BLaER1 treated with 17β-estradiol and CSF1 and Interleukin-3, amounts not matched to agents 10 nM and 100 nM (cell line): ENCODE data around the gene B3GNT7.
A peak's percentile ranks its signal among the peaks of the same experiment; 100 is the strongest.

Experiments used
- H3K27ac ChIP-seq, 11 experiments: shearing (Covaris generic); formaldehyde crosslinking; 2 replicates each; pipeline ENCODE4 v1.8.1; 2022
- H3K27me3 ChIP-seq, 11 experiments: shearing (Covaris generic); formaldehyde crosslinking; 2 replicates each; pipeline ENCODE4 v1.8.1; 2022
- H3K36me3 ChIP-seq, 11 experiments: shearing (Covaris generic); formaldehyde crosslinking; 2 replicates each; pipeline ENCODE4 v1.8.1; 2022
- H3K4me1 ChIP-seq, 10 experiments: shearing (Covaris generic); formaldehyde crosslinking; 2 replicates each; pipeline ENCODE4 v1.8.1; 2022
- H3K4me2 ChIP-seq, 11 experiments: shearing (Covaris generic); formaldehyde crosslinking; 2 replicates each; pipeline ENCODE4 v1.8.1; 2022
- H3K4me3 ChIP-seq, 10 experiments: shearing (Covaris generic); formaldehyde crosslinking; 2 replicates each; pipeline ENCODE4 v1.8.1; 2022
- H3K9ac ChIP-seq, 11 experiments: shearing (Covaris generic); formaldehyde crosslinking; 2 replicates each; pipeline ENCODE4 v1.8.1; 2022
- H3K9me3 ChIP-seq, 11 experiments: shearing (Covaris generic); formaldehyde crosslinking; replicated peaks in 1 of 11; 2 replicates each; pipeline ENCODE4 v1.8.1; 2022
- H4K20me1 ChIP-seq, 11 experiments: shearing (Covaris generic); formaldehyde crosslinking; 2 replicates each; pipeline ENCODE4 v1.8.1; 2022
- Cebpa-rat ChIP-seq, 11 experiments: shearing (Covaris generic); IDR thresholded peaks; 2 replicates each; pipeline ENCODE4 v1.8.1; 2022

B3GNT7 gene

DNA sequence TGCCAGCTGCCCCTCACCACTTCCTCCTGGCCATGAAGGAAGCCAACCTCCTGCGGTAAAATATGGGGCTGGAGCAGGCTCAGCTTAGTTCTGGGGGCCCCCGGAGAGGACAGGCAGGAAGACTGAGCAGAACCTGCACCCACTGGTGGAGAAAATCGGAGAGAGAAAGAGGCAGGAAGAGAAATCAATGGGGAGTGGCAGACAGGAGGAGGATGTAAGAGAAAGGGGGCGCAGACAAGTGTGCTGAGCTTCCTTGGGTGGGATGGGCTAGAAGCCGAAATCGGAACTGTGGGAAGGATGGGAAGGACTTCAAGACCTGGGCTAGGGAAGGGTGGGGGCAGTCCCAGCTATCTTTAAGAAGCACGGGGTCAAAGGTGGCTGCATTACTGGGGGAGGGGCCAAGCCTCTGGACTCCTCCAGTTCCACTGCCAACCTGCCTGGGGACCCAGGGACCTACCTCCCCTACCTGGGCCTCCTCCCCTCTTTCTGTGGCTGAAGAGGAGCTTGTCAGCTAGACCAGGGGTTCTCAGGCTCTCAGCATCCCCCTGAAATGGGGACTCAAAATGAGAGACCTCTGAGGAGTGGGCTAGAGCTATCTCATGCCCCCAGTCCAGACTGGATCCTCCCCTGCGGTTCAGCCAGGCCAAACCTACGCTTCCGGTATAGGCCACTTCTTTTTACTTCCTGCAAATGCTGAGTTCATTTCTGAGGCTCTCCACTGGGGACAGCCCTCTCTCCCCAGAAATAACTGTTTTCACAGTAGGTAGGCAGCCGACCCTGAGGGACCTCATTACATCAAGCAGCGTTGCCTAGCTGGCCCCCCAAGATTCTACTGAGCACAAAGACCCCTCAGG lies 33.6 kb upstream of the B3GNT7 start:
- TF ChIP-seq Cebpa-rat (IDR thresholded peaks at IDR 0.05) = no peak
- Histone ChIP-seq H3K9ac (peak overlapping the region in 9 of 11 experiments; percentile 6 to 65 (median 50); a peak in 12 of 22 replicates), H3K27me3 (no peaks in the 10 kb centered on the region), H3K27ac (peak overlapping the region; percentile 52 to 88 (median 74)), H3K4me2 (peak overlapping the region; percentile 40 to 85 (median 75)), H4K20me1 (no peaks in the 10 kb centered on the region), H3K4me1 (peaks cover 32 to 50% (median 44%) of the 10 kb centered on the region in 10 experiments), H3K9me3 (no peaks in the 10 kb centered on the region; a peak in 1 of 22 replicates), H3K36me3 (no peaks in the 10 kb centered on the region), H3K4me3 (no peak overlapping the region)

DNA sequence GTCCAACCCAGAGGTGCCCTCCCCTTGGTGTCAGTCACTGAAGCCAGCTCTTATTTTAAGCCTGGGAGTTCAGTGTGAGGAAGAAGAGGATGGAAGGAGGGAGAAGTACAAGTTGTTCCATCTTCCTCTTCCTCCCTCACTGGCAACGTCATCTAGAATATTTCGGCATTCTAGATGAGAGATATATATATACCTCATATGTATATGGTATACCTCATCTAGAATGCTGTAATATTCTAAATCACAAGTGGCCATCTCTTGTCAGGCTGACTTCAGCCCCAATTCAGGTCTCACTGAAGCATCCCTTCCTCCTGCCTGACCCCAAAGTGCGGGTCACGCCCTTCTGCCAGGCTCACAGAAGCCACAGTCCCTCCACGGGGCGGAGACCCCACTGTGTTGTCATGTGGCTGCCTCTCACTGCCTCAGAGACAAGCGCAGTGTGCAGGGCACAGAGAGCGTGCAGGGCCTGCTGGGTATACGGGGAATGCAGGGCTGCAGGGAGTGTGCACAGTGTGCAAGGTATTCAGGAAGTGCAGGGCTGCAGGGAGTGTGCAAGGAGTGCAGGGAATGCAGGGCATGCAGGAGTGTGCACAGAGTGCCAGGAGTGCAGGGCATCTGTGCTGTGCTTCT lies 32.8 kb upstream of the B3GNT7 start:
- Histone ChIP-seq H3K36me3 (no peaks in the 10 kb centered on the region), H4K20me1 (no peaks in the 10 kb centered on the region), H3K4me2 (peak overlapping the region; percentile 40 to 85 (median 75)), H3K27me3 (no peaks in the 10 kb centered on the region), H3K9ac (peak overlapping the region in 6 of 11 experiments; percentile 35 to 65 (median 52); a peak in 10 of 22 replicates), H3K4me3 (no peak overlapping the region), H3K27ac (peak overlapping the region; percentile 52 to 88 (median 74); a peak in 19 of 22 replicates), H3K4me1 (peaks cover 32 to 50% (median 44%) of the 10 kb centered on the region in 10 experiments), H3K9me3 (no peaks in the 10 kb centered on the region; a peak in 1 of 22 replicates)
- TF ChIP-seq Cebpa-rat (IDR thresholded peaks at IDR 0.05) = no peak

DNA sequence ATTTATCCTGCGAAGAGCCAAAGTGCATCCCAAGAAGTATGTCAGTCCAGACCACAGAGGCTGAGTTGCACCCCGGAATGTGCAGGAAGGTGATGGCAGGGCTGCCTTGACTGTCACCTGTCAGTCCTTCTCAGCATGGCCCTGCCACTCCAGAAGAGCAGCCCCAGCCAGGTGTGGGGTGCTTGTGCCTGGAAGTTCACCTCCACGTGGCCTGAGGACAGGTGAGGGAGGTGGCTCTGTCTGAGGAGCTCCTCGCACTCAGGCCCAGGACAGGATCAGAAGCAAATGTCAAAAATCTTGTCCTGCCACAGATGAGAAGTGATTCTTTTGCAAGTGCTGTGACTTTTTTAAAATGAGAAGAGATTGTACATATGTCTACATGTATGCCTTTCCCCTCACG lies 31.4 kb upstream of the B3GNT7 start:
- Histone ChIP-seq H3K4me1 (peaks cover 32 to 50% (median 44%) of the 10 kb centered on the region in 10 experiments), H3K27me3 (no peaks in the 10 kb centered on the region), H3K9me3 (no peaks in the 10 kb centered on the region; a peak in 1 of 22 replicates), H3K27ac (no peak overlapping the region), H3K4me3 (no peak overlapping the region), H4K20me1 (no peaks in the 10 kb centered on the region), H3K9ac (no peak overlapping the region), H3K4me2 (no peak overlapping the region), H3K36me3 (no peaks in the 10 kb centered on the region)
- no peak for TF ChIP-seq Cebpa-rat (IDR thresholded peaks at IDR 0.05)

GRCh38 chr2:231364961-231365810 lies 30.3 kb upstream of the B3GNT7 start:
- no peaks in the 10 kb centered on the region; a peak in 1 of 22 replicates for H3K9me3 ChIP-seq
- H3K4me3 ChIP-seq = no peak overlapping the region
- no peaks in the 10 kb centered on the region for H4K20me1 ChIP-seq
- no peak for TF ChIP-seq Cebpa-rat (IDR thresholded peaks at IDR 0.05)
- H3K36me3 ChIP-seq = no peaks in the 10 kb centered on the region
- peak overlapping the region in 5 of 11 experiments; percentile 3 to 41 (median 38); a peak in 6 of 22 replicates for H3K27ac ChIP-seq
- peaks cover 40 to 53% (median 50%) of the 10 kb centered on the region in 10 experiments for H3K4me1 ChIP-seq
- H3K4me2 ChIP-seq = peak overlapping the region; percentile 44 to 64 (median 58)
- H3K9ac ChIP-seq = no peak overlapping the region; a peak in 1 of 22 replicates
- no peaks in the 10 kb centered on the region for H3K27me3 ChIP-seq

- H3K36me3 ChIP-seq = no peaks in the 10 kb centered on the region
- no peak for TF ChIP-seq Cebpa-rat (IDR thresholded peaks at IDR 0.05)
- no peaks in the 10 kb centered on the region for H4K20me1 ChIP-seq
- H3K4me3 ChIP-seq = no peak overlapping the region
- H3K4me2 ChIP-seq = no peak overlapping the region
- H3K9me3 ChIP-seq = no peaks in the 10 kb centered on the region; a peak in 1 of 22 replicates
- no peaks in the 10 kb centered on the region for H3K27me3 ChIP-seq
- H3K4me1 ChIP-seq = peaks cover 28 to 51% (median 44%) of the 10 kb centered on the region in 10 experiments
- no peak overlapping the region for H3K27ac ChIP-seq
- no peak overlapping the region for H3K9ac ChIP-seq
These were observed 28.3 kb upstream of the B3GNT7 start for GRCh38 chr2:231367178-231367577.

DNA sequence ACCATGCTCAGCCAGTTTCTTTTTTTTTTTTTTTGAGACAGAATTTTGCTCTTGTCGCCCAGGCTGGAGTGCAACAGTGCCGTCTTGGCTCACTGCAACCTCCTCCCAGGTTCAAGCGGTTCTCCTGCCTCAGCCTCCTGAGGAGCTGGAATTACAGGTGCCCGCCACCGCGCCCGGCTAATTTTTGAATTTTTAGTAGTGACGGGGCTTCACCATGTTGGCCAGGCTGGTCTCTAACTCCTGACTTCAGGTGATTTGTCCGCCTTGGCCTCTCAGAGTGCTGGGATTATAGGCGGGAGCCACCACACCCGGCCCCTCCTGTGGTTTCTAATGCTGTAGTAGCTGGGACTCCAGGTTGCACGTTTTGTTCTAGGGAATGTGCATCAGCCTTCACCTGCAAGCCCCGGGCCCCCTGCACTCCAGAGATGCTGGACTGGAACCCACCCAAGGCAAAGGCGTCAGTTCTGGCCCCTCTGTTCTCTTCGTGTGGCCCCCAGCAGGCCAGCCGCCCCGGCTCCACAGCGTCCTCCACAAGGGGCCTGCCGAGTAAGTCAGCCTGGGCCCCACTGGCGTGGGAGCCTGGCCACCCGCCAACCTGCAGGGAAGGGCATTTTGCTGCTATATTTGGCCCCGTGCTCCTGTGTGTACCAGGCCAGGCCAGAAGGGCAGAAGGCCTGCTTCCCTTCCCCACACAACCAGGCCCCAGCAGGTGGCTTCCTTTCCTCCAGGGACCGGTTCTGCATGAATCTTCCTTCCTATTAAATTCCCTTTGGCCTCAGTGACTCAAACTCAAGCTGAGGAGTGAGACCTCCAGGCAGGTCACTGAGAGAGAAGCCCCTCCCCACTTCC lies 25.7 kb upstream of the B3GNT7 start:
- no peaks in the 10 kb centered on the region for H3K36me3 ChIP-seq
- no peak for TF ChIP-seq Cebpa-rat (IDR thresholded peaks at IDR 0.05)
- peak overlapping the region in 10 of 11 experiments; percentile 15 to 80 (median 64); a peak in 18 of 22 replicates for H3K4me2 ChIP-seq
- no peaks in the 10 kb centered on the region; a peak in 1 of 22 replicates for H3K9me3 ChIP-seq
- H3K27me3 ChIP-seq = no peaks in the 10 kb centered on the region
- no peak overlapping the region for H3K4me3 ChIP-seq
- peak overlapping the region in 3 of 11 experiments; percentile 42 to 52 (median 44); a peak in 4 of 22 replicates for H3K9ac ChIP-seq
- no peak overlapping the region for H3K27ac ChIP-seq
- H4K20me1 ChIP-seq = no peaks in the 10 kb centered on the region
- peaks cover 13 to 44% (median 31%) of the 10 kb centered on the region in 10 experiments for H3K4me1 ChIP-seq

DNA sequence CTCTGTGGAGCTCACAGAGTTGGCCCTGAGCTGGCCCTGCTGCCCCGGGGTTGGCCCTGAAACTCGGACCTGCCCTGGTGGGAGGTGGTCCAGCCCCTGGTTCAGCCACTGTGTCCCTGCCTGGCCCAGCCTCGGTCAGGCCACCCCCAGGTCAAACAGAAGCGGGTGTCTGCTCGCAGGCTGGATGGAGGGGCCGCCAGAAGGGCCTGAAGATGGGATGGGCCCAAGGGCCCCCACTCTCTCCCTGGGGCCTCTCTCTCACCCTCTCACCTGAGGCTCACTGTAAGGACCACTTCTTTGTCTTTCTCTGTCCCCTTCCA lies 25.1 kb upstream of the B3GNT7 start:
- no peak for TF ChIP-seq Cebpa-rat (IDR thresholded peaks at IDR 0.05)
- H3K4me3 ChIP-seq = no peak overlapping the region
- no peaks in the 10 kb centered on the region for H3K27me3 ChIP-seq
- H3K4me1 ChIP-seq = peaks cover 7 to 38% (median 25%) of the 10 kb centered on the region in 10 experiments; a peak in 19 of 20 replicates
- H4K20me1 ChIP-seq = no peaks in the 10 kb centered on the region
- H3K4me2 ChIP-seq = peak overlapping the region in 10 of 11 experiments; percentile 15 to 80 (median 64); a peak in 17 of 22 replicates
- no peaks in the 10 kb centered on the region; a peak in 1 of 22 replicates for H3K9me3 ChIP-seq
- H3K36me3 ChIP-seq = no peaks in the 10 kb centered on the region
- no peak overlapping the region for H3K27ac ChIP-seq
- H3K9ac ChIP-seq = peak overlapping the region in 3 of 11 experiments; percentile 42 to 52 (median 44); a peak in 4 of 22 replicates
